ENCODE measurements around the gene PNLIPRP1.

The PNLIPRP1 gene

GRCh38 chr10:116548301-116548700 is 42.5 kb upstream of the PNLIPRP1 start:
- TF ChIP-seq TAF1 (IDR thresholded peaks at IDR 0.05; ENCODE audit: low read depth) (no peak), TEAD4 (IDR thresholded peaks at IDR 0.05) (no peak), ZBTB7A (IDR thresholded peaks at IDR 0.05; ENCODE audit: low read depth) (no peak), MAX (IDR thresholded peaks at IDR 0.05) (no peak), FOXM1 (IDR thresholded peaks at IDR 0.05; ENCODE audit: borderline replicate concordance, low read depth) (no peak), TCF12 (IDR thresholded peaks at IDR 0.05; ENCODE audit: low read depth) (no peak), RAD21 (IDR thresholded peaks at IDR 0.05; ENCODE audit: low read depth) (no peak), REST (IDR thresholded peaks at IDR 0.05; ENCODE audit: low read depth) (no peak), YY1 (IDR thresholded peaks at IDR 0.05; ENCODE audit: low read depth) (no peak), CREB1 (IDR thresholded peaks at IDR 0.05; ENCODE audit: low read depth) (no peak), CEBPB (IDR thresholded peaks at IDR 0.05) (no peak), EP300 (IDR thresholded peaks at IDR 0.05; ENCODE audit: borderline replicate concordance) (no peak), EGR1 (IDR thresholded peaks at IDR 0.05) (no peak), NFIC (IDR thresholded peaks at IDR 0.05) (no peak), USF1 (IDR thresholded peaks at IDR 0.05) (no peak)

- TF ChIP-seq TAF1 (IDR thresholded peaks at IDR 0.05; ENCODE audit: low read depth) (no peak), RAD21 (IDR thresholded peaks at IDR 0.05; ENCODE audit: low read depth) (no peak), TEAD4 (IDR thresholded peaks at IDR 0.05) (no peak)
These were observed 37.3 kb upstream of the PNLIPRP1 start for GRCh38 chr10:116553378-116553980.

GRCh38 chr10:116554628-116555027 is 36.1 kb upstream of the PNLIPRP1 start:
- no peak for TF ChIP-seq MAX (IDR thresholded peaks at IDR 0.05)
- TF ChIP-seq USF1 (IDR thresholded peaks at IDR 0.05) = no peak
- TF ChIP-seq YY1 (IDR thresholded peaks at IDR 0.05; ENCODE audit: low read depth) = no peak
- TF ChIP-seq CREB1 (IDR thresholded peaks at IDR 0.05; ENCODE audit: low read depth) = no peak
- TF ChIP-seq REST (IDR thresholded peaks at IDR 0.05; ENCODE audit: low read depth) = no peak
- TF ChIP-seq TCF12 (IDR thresholded peaks at IDR 0.05; ENCODE audit: low read depth) = no peak
- TF ChIP-seq CEBPB (IDR thresholded peaks at IDR 0.05) = no peak
- no peak for TF ChIP-seq RAD21 (IDR thresholded peaks at IDR 0.05; ENCODE audit: low read depth)
- no peak for TF ChIP-seq ZBTB7A (IDR thresholded peaks at IDR 0.05; ENCODE audit: low read depth)
- no peak for TF ChIP-seq TEAD4 (IDR thresholded peaks at IDR 0.05)
- no peak for TF ChIP-seq FOXM1 (IDR thresholded peaks at IDR 0.05; ENCODE audit: borderline replicate concordance, low read depth)
- TF ChIP-seq TAF1 (IDR thresholded peaks at IDR 0.05; ENCODE audit: low read depth) = no peak
- no peak for TF ChIP-seq NFIC (IDR thresholded peaks at IDR 0.05)
- TF ChIP-seq EGR1 (IDR thresholded peaks at IDR 0.05) = no peak
- TF ChIP-seq EP300 (IDR thresholded peaks at IDR 0.05; ENCODE audit: borderline replicate concordance) = no peak

- TF ChIP-seq RAD21 (IDR thresholded peaks at IDR 0.05; ENCODE audit: low read depth) = no peak
- TF ChIP-seq USF1 (IDR thresholded peaks at IDR 0.05) = no peak
- TF ChIP-seq NFIC (IDR thresholded peaks at IDR 0.05) = no peak
- TF ChIP-seq MAX (IDR thresholded peaks at IDR 0.05) = no peak
- no peak for TF ChIP-seq EGR1 (IDR thresholded peaks at IDR 0.05)
- no peak for TF ChIP-seq FOXM1 (IDR thresholded peaks at IDR 0.05; ENCODE audit: borderline replicate concordance, low read depth)
- TF ChIP-seq REST (IDR thresholded peaks at IDR 0.05; ENCODE audit: low read depth) = no peak
- no peak for TF ChIP-seq TCF12 (IDR thresholded peaks at IDR 0.05; ENCODE audit: low read depth)
- no peak for TF ChIP-seq TEAD4 (IDR thresholded peaks at IDR 0.05)
- no peak for TF ChIP-seq CREB1 (IDR thresholded peaks at IDR 0.05; ENCODE audit: low read depth)
- TF ChIP-seq YY1 (IDR thresholded peaks at IDR 0.05; ENCODE audit: low read depth) = no peak
- TF ChIP-seq TAF1 (IDR thresholded peaks at IDR 0.05; ENCODE audit: low read depth) = no peak
- TF ChIP-seq EP300 (IDR thresholded peaks at IDR 0.05; ENCODE audit: borderline replicate concordance) = no peak
- TF ChIP-seq CEBPB (IDR thresholded peaks at IDR 0.05) = no peak
- no peak for TF ChIP-seq ZBTB7A (IDR thresholded peaks at IDR 0.05; ENCODE audit: low read depth)
These were observed 34.9 kb upstream of the PNLIPRP1 start for GRCh38 chr10:116555880-116556279.

Measured in Ishikawa (cell line).